ENCODE data around the gene NKX6-2.

DNA sequence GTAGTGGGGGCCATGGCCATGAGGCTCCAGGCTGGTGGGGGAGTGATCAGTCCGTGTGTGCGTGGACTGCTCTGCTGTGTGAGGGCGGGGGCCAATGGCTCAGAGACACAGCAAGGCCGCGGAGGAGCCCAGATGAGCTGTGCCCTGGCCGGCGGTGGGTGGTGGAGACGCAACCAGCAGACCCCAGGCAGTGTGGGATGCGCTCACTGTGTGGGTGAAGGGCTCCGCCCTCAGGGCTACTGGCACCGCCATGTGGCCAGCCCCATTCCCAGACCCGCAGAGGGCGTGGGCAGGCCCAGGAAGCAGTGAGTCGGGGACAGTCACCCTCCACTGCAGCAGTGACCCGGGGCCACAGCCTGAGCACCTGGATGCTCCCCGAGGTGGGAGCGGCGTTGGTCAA is 9.1 kb downstream of the NKX6-2 start:
- TF ChIP-seq ZNF274 (IDR thresholded peaks at IDR 0.05; ENCODE audit: borderline replicate concordance, extremely low read depth, low read length), result no peak
- TF ChIP-seq RAD21 (IDR thresholded peaks at IDR 0.05 in 1 of 2, conservative IDR thresholded peaks at IDR 0.05 in 1 of 2; ENCODE audit: low read depth in 2 of 2, low read length in 2 of 2), result no peak
- TF ChIP-seq YY1 (IDR thresholded peaks at IDR 0.05; ENCODE audit: low read depth, low read length), result no peak
- TF ChIP-seq FOSL1 (IDR thresholded peaks at IDR 0.05; ENCODE audit: insufficient read depth, low read depth, low read length), result no peak
- no peak for TF ChIP-seq TBP (IDR thresholded peaks at IDR 0.05; ENCODE audit: low read depth, low read length)
- TF ChIP-seq, protein P1, sequence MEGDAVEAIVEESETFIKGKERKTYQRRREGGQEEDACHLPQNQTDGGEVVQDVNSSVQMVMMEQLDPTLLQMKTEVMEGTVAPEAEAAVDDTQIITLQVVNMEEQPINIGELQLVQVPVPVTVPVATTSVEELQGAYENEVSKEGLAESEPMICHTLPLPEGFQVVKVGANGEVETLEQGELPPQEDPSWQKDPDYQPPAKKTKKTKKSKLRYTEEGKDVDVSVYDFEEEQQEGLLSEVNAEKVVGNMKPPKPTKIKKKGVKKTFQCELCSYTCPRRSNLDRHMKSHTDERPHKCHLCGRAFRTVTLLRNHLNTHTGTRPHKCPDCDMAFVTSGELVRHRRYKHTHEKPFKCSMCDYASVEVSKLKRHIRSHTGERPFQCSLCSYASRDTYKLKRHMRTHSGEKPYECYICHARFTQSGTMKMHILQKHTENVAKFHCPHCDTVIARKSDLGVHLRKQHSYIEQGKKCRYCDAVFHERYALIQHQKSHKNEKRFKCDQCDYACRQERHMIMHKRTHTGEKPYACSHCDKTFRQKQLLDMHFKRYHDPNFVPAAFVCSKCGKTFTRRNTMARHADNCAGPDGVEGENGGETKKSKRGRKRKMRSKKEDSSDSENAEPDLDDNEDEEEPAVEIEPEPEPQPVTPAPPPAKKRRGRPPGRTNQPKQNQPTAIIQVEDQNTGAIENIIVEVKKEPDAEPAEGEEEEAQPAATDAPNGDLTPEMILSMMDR (IDR thresholded peaks at IDR 0.05; ENCODE audit: control extremely low read depth in 1 of 3, insufficient read depth in 1 of 3, low read depth in 1 of 3, low read length in 3 of 3), result no peak
- TF ChIP-seq POLR2A (IDR thresholded peaks at IDR 0.05; ENCODE audit: control extremely low read depth in 1 of 2, low read depth in 2 of 2, low read length in 2 of 2), result no peak
- TF ChIP-seq KDM1A (IDR thresholded peaks at IDR 0.05; ENCODE audit: borderline replicate concordance, low read length), result no peak
- TF ChIP-seq EZH2 (IDR thresholded peaks at IDR 0.05; ENCODE audit: low read depth, low read length, severe bottlenecking), result no peak
- TF ChIP-seq, protein P2, sequence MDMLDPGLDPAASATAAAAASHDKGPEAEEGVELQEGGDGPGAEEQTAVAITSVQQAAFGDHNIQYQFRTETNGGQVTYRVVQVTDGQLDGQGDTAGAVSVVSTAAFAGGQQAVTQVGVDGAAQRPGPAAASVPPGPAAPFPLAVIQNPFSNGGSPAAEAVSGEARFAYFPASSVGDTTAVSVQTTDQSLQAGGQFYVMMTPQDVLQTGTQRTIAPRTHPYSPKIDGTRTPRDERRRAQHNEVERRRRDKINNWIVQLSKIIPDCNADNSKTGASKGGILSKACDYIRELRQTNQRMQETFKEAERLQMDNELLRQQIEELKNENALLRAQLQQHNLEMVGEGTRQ (IDR thresholded peaks at IDR 0.05; ENCODE audit: low read length), result no peak
- TF ChIP-seq TCF12 (IDR thresholded peaks at IDR 0.05; ENCODE audit: low read depth, low read length), result no peak
- TF ChIP-seq BRCA1 (IDR thresholded peaks at IDR 0.05; ENCODE audit: low read depth, low read length), result no peak
- TF ChIP-seq GTF2F1 (IDR thresholded peaks at IDR 0.05; ENCODE audit: borderline replicate concordance, low read depth, low read length), result no peak
- TF ChIP-seq POLR2AphosphoS5 (IDR thresholded peaks at IDR 0.05; ENCODE audit: low read depth, low read length), result no peak

Data from H1 (cell line).